Parathyroid adenoma (tissue), 2 donors: ENCODE results near the gene INSC.

Experiments
- H2AFZ ChIP-seq: fragments of 300-600 bp; sonication (generic); one replicate; pipeline ENCODE4 v1.7.0; 2017; ENCODE audit warnings: antibody characterized with exemption, mild to moderate bottlenecking
- H3K27ac ChIP-seq: fragments of 300-600 bp; sonication (generic); one replicate; pipeline ENCODE4 v1.7.0; 2017
- H3K27me3 ChIP-seq: fragments of 300-600 bp; sonication (generic); one replicate; pipeline ENCODE4 v1.7.0; 2017; ENCODE audit warnings: low read length; ENCODE audit not compliant: control insufficient read depth, insufficient read depth
- H3K36me3 ChIP-seq: fragments of 300-600 bp; sonication (generic); one replicate; pipeline ENCODE4 v1.7.0; 2017; ENCODE audit warnings: low read length; ENCODE audit not compliant: control insufficient read depth, insufficient read depth
- H3K4me1 ChIP-seq: fragments of 300-600 bp; sonication (generic); one replicate; pipeline ENCODE4 v1.7.0; 2017; ENCODE audit warnings: control low read depth
- H3K4me2 ChIP-seq: fragments of 300-600 bp; sonication (generic); one replicate; pipeline ENCODE4 v1.7.0; 2017; ENCODE audit warnings: low read length
- H3K4me3 ChIP-seq: fragments of 300-600 bp; sonication (generic); one replicate; pipeline ENCODE4 v1.7.0; 2017; ENCODE audit warnings: low read depth, low read length
- H3K79me2 ChIP-seq: fragments of 300-600 bp; sonication (generic); one replicate; pipeline ENCODE4 v1.7.0; 2017; ENCODE audit warnings: control low read depth
- H3K9ac ChIP-seq: fragments of 300-600 bp; sonication (generic); one replicate; pipeline ENCODE4 v1.7.0; 2017; ENCODE audit warnings: mild to moderate bottlenecking
- H3K9me3 ChIP-seq: fragments of 300-600 bp; sonication (generic); one replicate; pipeline ENCODE4 v1.7.0; 2017; ENCODE audit warnings: low read length; ENCODE audit not compliant: control insufficient read depth
- TF ChIP-seq, protein P1 (sequence below): fragments of 300-600 bp; sonication (generic); IDR thresholded peaks from one replicate; pipeline ENCODE4 v1.7.0; 2017; ENCODE audit warnings: antibody characterized with exemption, mild to moderate bottlenecking
- donor health status: primary hyperparathyroidism.

The INSC gene

GRCh38 chr11:15143855-15144254 lies 29.1 kb downstream of the INSC start:
- no peaks in the 10 kb centered on the region for H3K36me3 ChIP-seq
- no peak overlapping the region for H2AFZ ChIP-seq
- H3K9ac ChIP-seq: no peak overlapping the region
- no peaks in the 10 kb centered on the region for H3K27me3 ChIP-seq
- H3K4me1 ChIP-seq: no peaks in the 10 kb centered on the region
- TF ChIP-seq, protein P1, sequence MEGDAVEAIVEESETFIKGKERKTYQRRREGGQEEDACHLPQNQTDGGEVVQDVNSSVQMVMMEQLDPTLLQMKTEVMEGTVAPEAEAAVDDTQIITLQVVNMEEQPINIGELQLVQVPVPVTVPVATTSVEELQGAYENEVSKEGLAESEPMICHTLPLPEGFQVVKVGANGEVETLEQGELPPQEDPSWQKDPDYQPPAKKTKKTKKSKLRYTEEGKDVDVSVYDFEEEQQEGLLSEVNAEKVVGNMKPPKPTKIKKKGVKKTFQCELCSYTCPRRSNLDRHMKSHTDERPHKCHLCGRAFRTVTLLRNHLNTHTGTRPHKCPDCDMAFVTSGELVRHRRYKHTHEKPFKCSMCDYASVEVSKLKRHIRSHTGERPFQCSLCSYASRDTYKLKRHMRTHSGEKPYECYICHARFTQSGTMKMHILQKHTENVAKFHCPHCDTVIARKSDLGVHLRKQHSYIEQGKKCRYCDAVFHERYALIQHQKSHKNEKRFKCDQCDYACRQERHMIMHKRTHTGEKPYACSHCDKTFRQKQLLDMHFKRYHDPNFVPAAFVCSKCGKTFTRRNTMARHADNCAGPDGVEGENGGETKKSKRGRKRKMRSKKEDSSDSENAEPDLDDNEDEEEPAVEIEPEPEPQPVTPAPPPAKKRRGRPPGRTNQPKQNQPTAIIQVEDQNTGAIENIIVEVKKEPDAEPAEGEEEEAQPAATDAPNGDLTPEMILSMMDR: no peak
- no peak overlapping the region for H3K4me2 ChIP-seq
- no peak overlapping the region for H3K27ac ChIP-seq
- H3K79me2 ChIP-seq: no peaks in the 10 kb centered on the region
- H3K9me3 ChIP-seq: no peaks in the 10 kb centered on the region
- no peak overlapping the region for H3K4me3 ChIP-seq

DNA sequence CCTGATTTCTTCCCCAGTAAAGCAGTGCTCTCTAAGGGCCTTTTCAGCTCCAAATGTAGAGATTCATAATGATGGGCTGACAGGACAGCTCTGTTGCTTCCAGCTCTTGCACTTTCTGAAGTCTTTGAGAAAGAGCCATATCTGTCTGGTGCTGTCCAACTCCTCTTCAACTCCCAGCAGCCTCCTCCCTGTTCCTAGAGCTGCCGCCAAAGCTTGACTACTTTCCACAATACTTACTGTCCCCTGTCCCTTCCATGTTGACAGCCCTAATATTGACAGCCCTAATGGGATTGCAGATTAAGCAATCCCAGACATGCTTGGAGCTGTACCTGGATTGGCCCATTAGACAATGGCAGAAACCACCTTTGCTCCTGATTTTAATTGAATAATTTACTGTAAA lies 29.6 kb downstream of the INSC start:
- Histone ChIP-seq H2AFZ (no peak overlapping the region), H3K27ac (no peak overlapping the region), H3K4me3 (no peak overlapping the region), H3K36me3 (no peaks in the 10 kb centered on the region), H3K27me3 (no peaks in the 10 kb centered on the region), H3K4me2 (no peak overlapping the region), H3K9me3 (no peaks in the 10 kb centered on the region), H3K79me2 (no peaks in the 10 kb centered on the region), H3K4me1 (no peaks in the 10 kb centered on the region), H3K9ac (no peak overlapping the region)
- TF ChIP-seq, protein P1: no peak

DNA sequence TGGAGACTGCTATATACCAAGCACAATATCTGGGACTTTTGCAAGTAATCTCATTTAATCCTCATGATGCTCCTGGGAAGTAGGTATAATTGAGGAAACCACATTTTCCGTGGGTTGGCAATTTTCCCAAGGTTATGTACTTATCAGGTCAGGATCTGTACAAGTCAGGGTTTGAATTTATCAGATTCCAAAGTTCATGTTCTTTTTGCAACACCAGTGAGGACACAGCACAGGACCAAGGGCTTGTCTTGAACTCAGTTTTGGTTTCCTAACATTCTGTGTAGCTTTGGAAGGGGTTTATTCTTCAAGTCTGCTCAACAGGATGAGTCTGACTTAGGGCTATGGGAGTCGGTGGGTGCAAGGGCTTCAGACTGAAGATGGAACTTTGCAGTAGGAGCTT lies 30.4 kb downstream of the INSC start:
- no peak overlapping the region for H3K27ac ChIP-seq
- TF ChIP-seq, protein P1: no peak
- no peaks in the 10 kb centered on the region for H3K4me1 ChIP-seq
- H2AFZ ChIP-seq: no peak overlapping the region
- no peaks in the 10 kb centered on the region for H3K27me3 ChIP-seq
- H3K9me3 ChIP-seq: no peaks in the 10 kb centered on the region
- H3K4me2 ChIP-seq: no peak overlapping the region
- H3K4me3 ChIP-seq: no peak overlapping the region
- H3K79me2 ChIP-seq: no peaks in the 10 kb centered on the region
- H3K9ac ChIP-seq: no peak overlapping the region
- H3K36me3 ChIP-seq: no peaks in the 10 kb centered on the region

- Histone ChIP-seq H3K27ac (no peak overlapping the region), H2AFZ (no peak overlapping the region), H3K4me3 (no peak overlapping the region), H3K27me3 (no peaks in the 10 kb centered on the region), H3K9ac (no peak overlapping the region), H3K36me3 (no peaks in the 10 kb centered on the region), H3K4me2 (no peak overlapping the region), H3K4me1 (no peaks in the 10 kb centered on the region), H3K79me2 (no peaks in the 10 kb centered on the region), H3K9me3 (no peaks in the 10 kb centered on the region)
- TF ChIP-seq, protein P1: no peak
Measured at GRCh38 chr11:15145615-15146014, 30.9 kb downstream of the INSC start.

GRCh38 chr11:15146271-15147003 lies 31.7 kb downstream of the INSC start:
- Histone ChIP-seq H3K4me1 (no peaks in the 10 kb centered on the region), H3K36me3 (no peaks in the 10 kb centered on the region), H3K27ac (no peak overlapping the region), H3K4me3 (no peak overlapping the region), H3K9ac (no peak overlapping the region), H3K4me2 (no peak overlapping the region), H3K27me3 (no peaks in the 10 kb centered on the region), H3K79me2 (no peaks in the 10 kb centered on the region), H2AFZ (no peak overlapping the region), H3K9me3 (no peaks in the 10 kb centered on the region)
- TF ChIP-seq, protein P1: no peak
